ENCODE data around the gene FAM20A.
"Not testable (repeated sequence)": the region's sequence is repeated elsewhere in the genome, so short reads cannot be mapped to it uniquely, and the experiment has no call there.

Gene FAM20A

GRCh38 chr17:68584581-68585303, 16.4 kb downstream of the FAM20A start:
- no peak for TF ChIP-seq CTCF (IDR thresholded peaks at IDR 0.05; ENCODE audit: low read depth, low read length, missing control alignments)
- no peak overlapping the region for H3K4me3 ChIP-seq (ENCODE audit: low read depth, low read length)
- DNase-seq (ENCODE audit: low read depth): no peak

DNA sequence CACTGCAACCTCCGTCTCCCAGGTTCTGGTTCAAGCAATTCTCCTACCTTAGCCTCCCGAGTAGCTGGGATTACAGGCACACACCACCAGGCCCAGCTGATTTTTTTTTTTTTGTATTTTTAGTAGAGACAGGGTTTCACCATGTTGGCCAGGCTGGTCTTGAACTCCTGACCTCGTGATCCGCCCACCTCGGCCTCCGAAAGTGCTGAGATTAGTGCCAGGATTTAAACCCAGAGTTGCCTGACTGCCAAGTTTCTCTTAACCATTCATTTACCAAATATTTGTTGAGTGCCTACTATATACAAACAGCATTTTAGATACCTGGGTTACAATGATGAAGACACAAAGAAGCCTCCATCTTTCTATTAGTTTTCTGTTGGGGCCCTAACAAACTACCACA, 18.3 kb downstream of the FAM20A start:
- DNase-seq (ENCODE audit: low read depth); H3K4me3 ChIP-seq (ENCODE audit: low read depth, low read length): not testable (repeated sequence)

DNA sequence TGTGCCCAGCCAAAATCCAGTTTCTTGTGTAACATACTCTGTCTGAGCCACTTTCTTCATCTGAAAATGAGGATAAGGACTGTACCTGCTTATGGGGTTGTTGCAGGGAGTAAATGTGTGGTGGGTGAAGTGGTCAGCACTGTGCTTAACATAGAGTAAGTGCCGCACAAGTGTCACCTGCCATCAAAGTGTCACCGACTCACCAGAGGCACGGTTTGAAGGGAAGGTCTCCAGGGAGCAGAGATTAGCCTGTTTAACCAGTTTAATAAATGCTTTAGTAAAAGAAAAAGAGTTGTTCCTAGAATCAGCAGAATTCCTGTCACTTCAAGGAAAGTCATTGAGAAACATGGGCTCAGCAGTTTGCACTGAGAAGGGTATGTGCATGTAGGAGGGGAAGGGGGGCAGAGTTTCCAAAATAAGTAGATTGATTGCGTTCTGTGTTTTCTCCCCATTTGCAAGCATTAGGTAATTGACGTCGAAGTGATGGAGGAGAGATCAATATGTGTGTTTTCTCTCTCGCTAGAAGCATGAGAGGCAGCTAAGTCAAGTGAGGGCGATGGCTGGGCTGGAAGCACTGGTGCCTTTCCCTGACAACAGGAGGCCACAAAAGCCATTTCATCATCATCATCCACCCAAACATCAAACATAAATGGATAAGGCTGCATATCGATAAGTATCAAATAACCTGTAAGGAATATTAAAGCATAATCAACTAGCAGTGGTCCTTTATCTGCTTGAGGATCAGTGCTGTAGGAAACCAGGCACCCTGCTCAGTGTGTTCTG, 19.1 kb downstream of the FAM20A start:
- H3K4me3 ChIP-seq (ENCODE audit: low read depth, low read length): no peak overlapping the region
- DNase-seq (ENCODE audit: low read depth): no peak
- no peak for TF ChIP-seq CTCF (IDR thresholded peaks at IDR 0.05; ENCODE audit: low read depth, low read length, missing control alignments)

DNA sequence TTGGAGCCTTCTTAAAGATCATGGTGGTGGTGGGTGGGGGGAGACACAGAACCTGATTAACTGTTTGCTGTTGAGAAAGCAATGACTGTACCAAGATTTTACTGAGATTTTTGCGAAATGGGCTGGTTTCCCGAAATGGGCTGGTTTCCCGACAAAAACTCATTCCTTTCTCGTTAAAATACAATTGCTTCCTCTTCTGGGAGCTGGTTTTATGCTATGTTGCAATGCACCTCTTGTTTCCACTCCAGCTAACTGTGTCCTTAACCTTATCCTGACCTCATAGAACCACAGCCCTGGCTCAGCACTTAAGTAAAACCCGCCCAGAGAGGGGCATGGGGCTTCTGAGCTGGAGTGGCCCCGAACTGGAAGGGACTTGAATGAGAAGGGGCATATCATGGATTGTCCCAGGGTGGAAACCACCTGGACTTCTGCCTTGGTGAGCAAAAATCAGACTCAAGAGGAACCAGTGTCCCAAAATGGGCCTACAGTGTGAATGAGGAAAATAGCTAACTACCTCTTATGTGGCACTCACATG, 20.9 kb downstream of the FAM20A start:
- no peak for TF ChIP-seq CTCF (IDR thresholded peaks at IDR 0.05; ENCODE audit: low read depth, low read length, missing control alignments)

DNA sequence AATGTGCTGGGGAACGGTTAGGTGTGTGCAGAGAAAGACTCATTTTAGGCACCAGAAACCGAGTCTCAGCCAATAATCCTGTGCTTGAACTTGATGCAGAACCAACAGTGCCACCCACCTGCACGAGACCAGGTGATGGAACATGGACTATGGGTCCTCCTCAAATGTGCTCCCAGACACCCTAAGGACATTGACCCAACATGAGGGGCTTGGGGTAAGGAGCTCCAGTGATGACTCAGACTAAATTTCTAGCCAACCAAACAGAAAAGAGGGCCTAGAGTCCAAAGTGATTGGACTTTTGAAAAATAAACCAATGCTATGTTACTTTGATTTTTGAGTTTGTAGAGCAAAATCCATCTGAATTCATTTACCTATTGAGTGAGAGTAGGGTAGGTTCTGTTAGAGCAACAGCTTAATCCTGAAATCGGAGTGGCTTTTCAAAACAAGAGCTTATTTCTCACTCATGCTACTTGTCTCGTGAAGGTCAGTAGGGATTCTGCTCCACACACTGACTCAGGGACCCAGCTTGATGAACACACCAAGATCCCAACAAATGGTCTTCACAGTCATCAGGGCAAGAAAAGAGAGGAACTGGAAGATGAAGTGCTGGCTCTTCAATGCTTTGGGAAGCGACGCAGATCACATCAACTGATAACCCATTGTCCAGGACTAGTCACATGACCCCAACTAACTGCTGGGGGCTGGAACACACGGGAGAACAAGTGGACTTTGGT, 21.8 kb downstream of the FAM20A start:
- DNase-seq (ENCODE audit: low read depth): no peak
- H3K4me3 ChIP-seq (ENCODE audit: low read depth, low read length): no peak overlapping the region
- no peak for TF ChIP-seq CTCF (IDR thresholded peaks at IDR 0.05; ENCODE audit: low read depth, low read length, missing control alignments)

More for the DNA sequence above, 20.9 kb downstream of the FAM20A start:
- DNase-seq (ENCODE audit: low read depth): no peak
- no peak overlapping the region for H3K4me3 ChIP-seq (ENCODE audit: low read depth, low read length)

GRCh38 chr17:68578236-68578635, 22.9 kb downstream of the FAM20A start:
- no peak for DNase-seq (ENCODE audit: low read depth)
- H3K4me3 ChIP-seq (ENCODE audit: low read depth, low read length): no peak overlapping the region
- TF ChIP-seq CTCF (IDR thresholded peaks at IDR 0.05; ENCODE audit: low read depth, low read length, missing control alignments): no peak

DNA sequence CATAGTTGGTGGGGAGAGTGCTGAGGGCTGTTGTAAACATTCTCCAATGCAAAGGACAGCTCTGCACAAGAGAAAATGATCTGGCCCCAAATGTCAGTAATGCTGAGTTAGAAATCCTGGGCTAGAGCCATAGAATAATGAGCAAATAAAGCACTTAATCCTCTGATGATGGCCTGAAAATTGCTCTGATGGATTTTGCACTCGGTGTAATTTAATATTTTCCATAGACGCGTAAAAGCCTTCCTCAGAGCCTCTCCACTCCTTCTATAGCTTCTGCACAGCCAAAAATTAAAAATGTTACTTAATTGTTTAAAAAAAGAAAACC, 23.7 kb downstream of the FAM20A start:
- H3K4me3 ChIP-seq (ENCODE audit: low read depth, low read length): no peak overlapping the region
- DNase-seq (ENCODE audit: low read depth): no peak
- TF ChIP-seq CTCF (IDR thresholded peaks at IDR 0.05; ENCODE audit: low read depth, low read length, missing control alignments): no peak
